NCI-H1105 (cell line): ENCODE data around the gene TSPAN4.

Source experiments
- DNase-seq: peaks from one replicate; lab custom pipeline; 2025; lab: John Stamatoyannopoulos, UW

The TSPAN4 gene

DNA sequence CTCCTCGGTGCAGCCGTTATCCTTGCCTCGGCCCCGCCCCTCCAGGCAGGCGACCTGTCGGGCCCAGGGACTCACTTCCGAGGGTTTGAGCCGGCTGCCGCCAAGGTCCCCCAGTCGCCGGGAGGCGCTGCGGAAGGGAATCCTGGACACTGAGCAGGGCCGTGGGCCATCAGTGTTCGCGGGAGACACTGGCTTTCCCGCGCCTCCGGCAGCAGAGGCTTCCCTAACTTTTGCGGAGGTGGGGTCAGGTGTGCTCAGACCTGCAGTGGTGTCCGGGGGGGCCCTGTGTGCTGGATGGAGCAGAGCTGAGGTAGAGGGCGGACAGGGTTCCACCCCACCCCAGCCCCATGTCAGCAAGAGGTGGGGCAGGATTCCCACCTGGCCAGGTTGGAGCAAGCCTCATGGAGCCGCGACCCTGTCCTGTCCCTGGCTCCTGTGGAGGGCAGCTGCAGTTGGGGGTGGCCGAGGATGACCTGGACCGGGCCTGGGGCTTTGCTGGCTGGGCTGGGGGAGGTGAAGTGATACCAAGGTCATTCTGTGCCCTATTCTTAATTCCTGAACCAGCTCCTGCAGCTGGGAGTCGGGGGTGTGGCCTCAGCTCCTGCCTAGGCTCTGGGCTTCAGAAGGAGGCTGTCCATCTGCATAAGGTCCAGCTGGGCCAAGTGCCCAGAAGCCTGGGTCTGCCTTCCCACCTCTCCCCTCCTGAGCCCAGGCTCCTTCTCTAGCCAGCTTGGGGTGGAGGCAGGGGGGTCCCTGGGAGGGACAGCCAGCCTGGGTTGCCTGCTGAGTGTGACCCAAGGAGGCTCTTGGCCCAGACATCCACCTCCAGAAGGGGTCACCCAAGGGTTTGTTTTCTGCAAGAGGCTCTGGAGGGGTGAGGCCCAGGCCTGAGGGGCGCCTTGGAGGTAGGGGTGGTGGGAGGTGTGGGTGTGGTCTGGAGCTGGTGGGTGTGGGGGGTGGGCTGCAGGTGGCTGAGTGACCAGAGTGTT, 8.4 kb downstream of the TSPAN4 start:
- peak; percentile 25 for DNase-seq

DNA sequence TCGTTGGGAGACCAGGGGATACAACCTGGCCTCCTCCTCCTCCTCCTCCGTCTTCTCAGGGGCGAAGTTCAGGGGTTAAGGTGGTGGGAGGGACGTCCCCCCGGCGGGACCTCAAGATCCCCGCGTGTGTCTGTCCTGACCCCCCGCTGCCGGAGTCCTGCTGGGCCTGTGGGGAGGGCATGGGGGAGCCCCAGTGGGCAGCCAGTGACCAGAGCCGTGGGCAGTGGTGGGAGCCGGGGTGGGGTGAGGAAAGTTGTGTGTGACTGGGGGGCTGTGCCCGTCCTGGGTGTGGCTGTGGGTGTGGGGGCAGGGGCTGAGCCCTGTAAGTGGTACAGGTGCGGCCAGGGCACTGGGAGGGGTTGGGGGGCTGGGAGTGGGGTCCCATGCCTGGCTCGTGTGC, 10.1 kb downstream of the TSPAN4 start:
- no peak for DNase-seq

DNA sequence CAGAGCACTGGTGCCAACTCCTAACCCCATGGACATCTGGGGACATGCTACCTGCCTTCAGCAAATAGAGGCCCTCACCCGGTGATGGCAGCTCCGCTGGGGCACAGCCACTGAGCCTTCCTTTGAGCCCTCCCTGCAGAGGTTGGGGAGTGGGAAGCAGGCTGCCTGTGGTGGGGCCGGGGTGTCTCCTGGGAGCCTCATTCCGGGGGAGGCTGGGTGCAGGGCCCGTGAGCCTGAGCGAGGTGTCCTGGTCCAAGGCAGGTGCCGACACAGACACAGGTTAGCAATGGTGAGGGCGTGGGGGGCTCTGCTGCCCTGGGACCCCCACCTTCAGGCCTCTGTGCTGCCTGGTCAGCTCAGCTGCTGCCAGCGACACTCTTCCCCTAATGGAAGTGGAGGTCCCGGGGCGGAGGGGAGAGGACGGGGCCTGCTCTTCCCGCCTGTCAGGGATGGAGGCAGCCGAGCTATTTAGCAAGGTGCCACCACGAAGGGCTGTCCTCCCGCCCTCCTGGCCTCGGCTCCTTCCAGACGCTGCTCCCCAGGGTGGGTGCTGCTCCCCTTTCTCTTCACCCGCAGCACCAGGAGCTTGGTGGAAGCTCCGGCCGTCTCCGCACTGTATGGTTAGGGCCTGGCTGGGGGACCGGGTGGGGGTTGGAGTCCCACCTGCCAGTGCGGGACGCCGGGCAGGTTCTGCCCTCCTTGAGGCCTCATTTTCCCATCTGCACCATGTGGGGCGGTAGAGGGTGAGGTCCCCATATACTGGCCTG, 11.2 kb downstream of the TSPAN4 start:
- DNase-seq = no peak

DNA sequence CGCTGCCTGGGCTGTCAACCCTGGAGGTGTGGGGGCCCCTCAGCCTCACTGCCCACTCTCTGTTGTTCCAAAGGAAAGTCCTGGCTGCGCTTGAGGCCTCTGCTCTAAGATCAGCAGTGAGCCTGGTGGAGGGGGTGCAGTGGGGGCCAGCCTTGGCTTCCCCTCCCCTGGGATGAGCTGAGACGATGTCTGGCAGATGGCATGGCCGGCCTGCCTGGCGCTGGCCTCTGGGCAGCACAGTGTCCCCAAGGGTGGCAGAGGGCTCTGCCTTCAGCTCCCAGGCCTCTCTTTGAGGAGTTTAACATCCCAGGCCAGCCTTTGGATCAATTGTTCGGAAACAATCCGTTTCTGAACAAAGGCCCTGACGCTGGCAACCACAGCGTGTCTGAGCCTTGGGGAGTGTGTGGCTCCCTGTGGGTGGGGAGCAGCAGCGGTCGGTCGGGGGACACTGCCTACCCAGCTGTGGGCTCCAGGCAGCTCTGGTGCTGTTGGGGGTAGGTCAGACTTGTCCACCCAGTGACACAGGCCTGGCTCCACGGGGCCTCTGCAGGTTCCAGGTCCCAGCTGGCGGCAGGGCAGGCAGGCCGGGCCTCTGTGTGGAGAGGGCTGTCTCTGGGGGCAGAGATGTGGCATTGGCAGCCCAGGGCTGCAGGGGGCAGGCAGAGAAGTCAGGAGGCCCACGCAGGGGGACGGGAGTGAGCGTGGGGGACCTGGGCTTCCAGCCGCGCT, 12.1 kb downstream of the TSPAN4 start:
- DNase-seq = no peak

DNA sequence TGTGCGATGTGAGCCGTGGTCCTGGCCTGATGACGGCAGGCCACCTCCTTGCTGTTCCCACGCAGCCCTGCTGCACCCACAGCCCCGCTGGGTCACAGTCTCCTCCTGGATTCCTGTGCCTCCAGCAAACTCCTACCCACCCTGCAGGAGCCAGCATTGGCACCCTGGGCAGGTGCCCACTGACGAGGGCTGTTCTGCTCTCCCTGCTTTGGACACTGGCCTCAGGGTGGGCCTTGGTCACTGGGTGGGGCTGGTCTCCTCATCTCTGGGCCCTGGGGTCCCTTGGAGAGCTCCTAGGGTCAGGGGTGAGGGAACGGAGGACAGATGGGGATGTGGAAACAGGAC, 12.7 kb downstream of the TSPAN4 start:
- DNase-seq = no peak

DNA sequence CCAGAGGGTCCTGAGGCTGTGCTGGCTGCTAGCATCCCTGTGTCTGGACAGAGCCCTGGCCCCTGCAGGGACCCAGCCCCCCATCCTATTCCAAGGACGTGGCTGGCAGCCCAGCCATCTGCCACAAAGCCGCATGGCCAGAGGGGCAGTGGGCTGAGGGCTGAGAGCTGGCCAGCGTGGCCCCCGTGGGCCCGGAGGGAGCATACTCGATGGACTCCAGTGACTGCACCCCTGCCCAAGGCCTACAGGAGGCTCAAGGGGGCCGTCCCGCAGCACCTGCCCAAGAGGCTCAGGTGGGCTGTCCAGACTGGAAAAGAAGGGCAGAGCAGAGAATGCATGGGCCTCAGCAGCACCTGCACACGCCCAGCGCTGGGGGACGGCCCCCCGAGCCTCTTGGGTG, 13.1 kb downstream of the TSPAN4 start:
- DNase-seq = no peak

DNA sequence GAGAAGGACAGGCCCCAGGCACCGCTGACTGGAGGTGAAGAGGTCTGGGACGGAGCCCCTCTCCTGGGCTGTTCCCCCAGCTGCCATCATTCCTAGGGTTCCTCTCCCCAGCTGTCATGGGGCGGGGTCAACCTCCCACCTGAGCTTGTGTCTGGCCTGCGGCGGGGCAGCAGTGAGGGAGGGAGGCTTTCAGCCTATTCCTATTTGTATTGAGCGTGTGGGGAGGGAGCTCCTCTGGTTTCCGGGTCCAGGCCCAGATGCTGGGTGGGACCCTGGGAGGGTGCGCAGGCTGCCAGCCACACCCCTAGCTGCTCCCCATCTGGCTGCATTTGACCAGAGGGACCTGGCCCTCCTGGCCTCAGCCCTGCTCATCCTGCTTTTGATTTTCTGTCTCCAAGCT, 13.7 kb downstream of the TSPAN4 start:
- DNase-seq = no peak

DNA sequence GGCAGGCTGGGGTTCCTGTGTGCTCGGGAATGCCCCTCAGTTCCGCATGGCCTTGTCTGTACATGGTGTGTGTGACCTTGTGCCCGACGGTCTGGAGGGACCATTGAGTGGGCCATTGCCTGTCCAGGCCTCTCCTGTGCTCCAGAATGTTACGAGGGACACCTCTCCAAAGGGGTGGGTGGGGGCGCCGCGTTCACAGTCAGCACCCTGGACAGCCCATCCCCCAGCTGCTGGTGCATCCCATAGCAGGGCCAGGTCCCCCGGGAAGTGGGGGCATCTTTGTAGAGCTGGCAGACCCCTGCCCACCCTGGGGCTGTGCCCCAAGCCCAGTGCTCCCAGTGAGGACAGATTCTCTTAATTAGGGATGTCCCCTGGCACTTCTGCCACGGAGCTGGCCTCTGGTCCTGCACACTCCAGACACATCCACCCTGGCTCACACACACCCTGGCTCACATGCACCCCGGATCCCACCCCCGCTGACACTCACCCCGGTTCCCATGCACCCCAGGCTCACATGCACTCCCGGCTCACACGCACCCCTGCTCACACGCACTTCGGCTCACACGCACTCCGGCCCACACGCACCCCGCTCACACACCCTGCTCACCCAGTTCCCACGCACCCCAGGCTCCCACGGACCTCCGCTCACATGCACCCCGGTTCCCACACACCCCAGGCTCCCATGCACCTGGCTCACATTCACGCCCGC, 15.6 kb downstream of the TSPAN4 start:
- DNase-seq = no peak

DNA sequence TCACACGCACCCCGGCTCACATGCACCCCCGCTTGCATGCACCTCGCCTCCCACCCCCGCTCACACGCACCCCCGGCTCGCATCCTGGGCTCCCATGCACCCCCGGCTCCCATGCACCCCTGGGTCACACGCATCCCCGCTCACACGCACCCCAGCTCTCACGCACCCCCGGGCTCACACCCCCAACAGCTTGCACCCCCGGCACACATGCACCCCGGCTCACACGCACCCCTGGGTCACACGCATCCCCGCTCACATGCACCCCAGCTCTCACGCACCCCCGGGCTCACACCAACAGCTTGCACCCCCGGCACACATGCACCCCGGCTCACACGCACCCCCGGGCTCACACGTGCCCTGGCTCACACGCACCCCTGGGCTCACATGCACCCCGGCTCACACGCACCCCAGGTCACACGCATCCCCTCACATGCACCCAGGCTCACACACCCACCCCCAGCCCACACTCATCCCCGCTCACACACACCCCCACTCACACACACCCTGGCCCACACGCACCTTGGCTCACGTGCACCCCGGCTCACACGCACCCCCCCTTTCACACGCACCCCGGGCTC, 16.2 kb downstream of the TSPAN4 start:
- no peak for DNase-seq

DNA sequence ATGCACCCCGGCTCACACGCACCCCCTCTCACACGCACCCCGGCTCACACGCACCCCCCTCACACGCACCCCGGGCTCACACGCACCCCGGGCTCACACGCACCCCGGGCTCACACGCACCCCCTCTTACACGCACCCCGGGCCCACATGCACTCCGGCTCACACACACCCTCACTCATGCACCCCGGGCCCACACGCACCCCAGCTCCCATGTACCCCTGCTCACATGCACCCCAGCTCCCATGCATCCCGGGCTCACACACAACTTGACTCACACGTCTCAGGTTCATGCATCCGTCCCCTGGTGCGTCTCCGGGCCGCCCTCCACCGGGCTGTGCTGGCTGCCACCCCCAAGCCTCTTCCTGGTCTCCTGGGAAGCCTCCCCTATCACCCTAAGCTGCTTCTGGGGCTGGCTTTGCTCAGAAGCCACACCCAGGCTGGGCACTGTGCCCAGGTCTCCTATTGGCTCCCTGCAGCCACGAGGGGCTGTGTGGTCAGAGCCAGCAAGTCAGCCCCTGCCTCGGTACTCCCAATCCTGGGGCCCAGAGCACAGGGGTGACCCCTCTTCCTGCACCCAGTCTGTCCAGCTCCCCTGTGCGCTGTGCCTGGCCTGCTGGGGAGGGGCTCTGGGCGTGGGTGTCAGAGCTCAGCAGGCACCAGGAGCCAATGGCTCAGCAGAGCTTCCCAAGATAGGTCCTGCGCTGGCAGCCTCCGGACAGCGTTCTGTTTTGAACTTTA, 16.9 kb downstream of the TSPAN4 start:
- peak; percentile 88 for DNase-seq

DNA sequence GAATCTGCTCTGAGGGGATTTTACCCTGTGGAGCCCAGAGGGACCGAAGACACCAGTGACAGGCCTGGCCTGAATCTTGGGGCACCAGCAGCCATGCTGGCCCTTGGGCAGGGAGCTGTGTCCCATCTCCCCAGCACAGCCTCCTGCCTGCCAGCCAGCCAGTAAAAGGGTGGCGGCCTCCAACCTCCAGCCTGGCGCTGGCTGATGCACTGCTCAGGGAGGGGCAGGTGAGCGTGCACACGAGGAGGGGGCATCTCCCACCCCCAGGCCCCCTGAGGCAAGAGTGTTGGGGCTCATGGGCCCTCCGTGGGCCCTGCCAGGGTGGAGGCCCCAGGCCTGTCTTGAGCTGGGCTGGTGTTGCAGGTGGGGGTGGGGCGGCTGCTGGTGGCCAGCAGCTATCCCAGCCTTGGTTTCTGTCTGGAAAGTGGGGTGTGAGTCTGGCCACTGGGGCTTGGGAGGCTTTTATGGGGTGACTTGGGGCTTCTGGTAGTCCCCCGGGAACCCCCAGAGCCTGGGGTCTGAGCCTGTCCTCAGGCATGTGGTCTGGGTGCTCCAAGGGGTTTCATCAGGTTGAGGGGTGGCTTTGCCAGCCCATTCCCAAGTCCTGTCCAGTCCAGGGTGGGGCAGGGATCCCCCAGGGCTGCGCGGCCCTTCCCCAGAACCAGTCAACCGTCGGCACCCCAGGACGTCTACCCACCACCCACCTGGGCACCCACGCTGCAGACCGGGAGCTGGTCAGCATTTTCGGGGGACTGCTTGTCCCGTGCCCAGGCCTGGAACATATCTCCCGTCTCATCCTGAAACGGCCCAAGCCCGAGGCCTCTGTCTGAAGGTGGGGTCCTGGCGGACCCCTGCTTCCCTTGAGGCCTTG, 17.8 kb downstream of the TSPAN4 start:
- DNase-seq = no peak

DNA sequence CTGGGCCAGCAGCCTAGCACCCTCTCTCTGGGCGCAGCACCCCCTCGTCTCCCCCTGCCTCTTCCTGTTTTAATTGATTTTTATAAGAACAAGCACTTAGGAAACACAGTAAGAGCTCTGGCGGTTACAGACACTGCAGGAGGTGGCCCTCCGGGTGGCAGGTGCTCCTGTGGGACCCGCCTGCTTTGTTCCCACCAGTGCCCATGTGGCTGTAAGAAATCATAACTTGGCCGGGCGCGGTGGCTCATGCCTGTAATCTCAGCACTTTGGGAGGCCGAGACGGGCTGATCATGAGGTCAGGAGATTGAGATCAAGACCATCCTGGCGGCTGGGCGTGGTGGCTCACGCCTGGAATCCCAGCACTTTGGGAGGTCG, 18.4 kb downstream of the TSPAN4 start:
- no peak for DNase-seq

DNA sequence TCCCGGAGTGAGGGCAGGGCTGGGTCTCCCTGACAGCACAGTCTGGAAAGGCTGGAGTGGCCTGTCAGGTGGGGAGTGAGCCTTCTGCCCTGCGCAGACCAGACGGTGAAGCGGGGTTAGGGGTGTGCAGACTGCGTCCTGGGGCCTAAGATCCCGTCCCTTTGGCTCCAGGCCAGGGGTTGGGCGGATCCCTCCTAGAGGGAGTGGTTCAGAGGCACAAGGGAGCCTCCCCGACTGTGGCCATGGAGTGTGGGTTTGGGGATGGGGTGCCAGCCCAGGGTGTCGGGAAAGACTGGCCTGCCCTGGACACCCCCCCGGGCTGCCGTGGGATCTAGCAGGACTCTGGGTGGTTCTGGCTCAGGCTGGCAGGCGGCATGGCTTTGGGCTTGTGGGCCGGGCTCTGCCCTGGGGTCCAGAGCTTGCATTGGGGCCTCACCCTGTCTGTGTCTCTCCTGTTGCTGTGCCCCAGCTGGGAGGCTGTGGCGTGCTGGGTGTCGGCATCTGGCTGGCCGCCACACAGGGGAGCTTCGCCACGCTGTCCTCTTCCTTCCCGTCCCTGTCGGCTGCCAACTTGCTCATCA, 19.5 kb downstream of the TSPAN4 start:
- no peak for DNase-seq

DNA sequence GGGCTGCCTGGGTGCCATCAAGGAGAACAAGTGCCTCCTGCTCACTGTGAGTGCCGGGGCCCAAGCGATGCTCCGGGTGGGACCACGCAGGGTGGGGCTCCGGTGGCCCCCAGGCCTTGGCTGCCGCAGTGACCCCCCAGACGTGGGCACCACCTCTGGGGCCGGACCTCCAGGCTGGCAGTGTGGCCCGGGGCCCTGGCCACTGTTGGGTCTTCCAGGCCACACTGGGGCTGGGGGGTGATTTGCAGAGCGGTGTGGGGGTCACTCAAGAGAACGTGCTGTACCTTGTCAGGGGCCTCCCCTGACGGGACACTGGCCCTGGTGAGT, 20.0 kb downstream of the TSPAN4 start:
- no peak for DNase-seq

DNA sequence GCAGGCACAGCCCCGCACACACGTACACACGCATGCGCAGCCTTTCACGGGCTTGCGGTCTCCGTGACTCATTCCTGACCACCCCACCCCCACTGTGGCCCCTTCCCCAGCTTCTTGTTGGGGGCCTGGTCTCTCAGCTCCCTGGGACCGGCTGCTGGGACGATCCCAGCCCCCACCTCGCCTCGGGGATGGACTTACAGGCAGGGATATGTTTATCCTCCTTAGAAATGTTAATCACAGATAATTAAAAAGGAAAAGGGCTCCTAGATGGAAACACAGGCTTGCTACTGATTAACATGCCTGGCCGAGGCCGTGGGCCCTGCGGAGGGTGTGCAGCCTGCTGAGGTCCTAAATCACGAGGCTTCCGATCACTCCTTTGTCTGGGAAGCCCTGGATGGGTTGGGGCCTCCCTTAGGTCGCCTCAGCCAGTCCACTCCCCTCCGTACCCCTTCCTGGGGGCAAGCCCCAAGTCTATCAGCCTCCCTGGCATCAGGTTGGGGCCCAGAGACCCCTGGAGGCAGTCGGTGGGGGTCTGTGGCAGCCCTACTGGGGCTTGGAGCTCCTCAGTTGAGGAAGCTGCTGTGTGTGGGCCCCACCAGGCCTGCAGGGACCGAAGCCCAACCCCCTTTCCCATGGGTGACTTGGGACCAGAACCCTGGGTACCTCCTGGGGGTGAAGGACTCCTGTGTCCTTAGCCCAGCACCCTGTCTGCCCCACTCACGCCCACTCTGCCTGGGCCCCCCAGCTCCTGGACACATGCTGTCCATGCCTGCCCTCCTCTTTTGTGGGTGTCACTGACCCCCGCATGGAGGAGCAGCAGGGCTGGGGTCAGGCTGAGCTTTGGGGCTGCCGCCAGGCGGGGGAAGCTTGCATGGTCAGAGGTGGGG, 20.6 kb downstream of the TSPAN4 start:
- DNase-seq = no peak

DNA sequence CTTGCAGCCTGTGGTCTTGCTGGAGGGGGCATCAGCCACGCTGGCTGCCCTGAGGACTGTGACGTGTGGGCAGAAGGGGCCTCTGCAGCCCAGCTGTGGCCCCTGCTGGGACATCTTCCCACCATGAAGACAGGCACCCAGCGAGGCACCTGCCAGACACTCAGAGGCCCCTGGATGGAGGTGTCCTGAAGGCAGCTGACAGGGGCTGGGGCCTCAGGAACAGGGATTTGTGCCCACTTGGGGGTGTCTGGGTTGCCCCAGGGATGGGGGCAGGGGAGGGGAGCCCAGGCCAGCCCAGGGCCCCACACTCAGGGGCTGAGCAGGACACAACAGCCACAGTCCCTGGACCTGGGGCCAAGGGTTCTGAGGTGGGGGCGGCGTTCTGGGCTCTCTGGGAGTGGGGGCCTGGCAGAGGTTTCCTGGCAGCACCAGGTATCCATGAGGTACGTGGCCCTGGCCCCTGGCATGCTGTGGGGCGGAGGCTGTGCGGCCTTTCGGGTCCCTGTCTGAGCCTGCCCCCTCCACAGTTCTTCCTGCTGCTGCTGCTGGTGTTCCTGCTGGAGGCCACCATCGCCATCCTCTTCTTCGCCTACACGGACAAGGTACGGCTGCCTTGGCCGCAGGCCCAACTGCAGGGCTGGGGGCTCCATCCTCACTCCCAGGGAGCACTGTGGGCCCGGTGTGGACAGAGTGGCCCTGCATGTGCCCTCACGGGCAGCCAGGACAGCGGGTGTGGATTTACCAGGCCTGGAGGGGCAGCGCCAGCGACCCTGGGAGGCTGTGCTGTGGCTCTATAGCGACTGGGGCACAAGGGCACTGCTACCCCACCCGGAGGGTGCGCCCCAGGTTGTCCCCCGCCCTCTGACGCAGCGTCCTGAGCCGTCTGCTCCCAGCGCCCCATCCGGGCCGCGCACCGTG, 21.5 kb downstream of the TSPAN4 start:
- no peak for DNase-seq

DNA sequence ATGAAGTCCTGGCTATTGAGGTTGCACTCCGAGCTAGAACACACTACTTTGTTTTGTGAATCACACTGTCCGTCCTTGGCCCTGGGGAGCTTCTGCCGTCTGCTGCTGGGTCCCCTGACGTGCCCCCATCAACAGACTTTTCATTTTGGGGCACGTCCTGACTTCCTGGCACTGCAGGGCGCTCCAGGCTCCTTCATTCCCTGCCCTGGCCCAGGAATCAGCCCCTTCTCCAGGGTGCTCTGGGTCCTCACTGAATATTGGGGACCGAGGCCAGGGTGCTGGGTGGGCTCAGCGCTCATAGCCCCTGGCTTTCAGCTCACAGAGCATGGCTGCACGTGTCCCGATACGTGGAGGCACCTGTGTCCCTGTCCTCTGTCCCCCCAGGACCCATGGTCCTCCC, 22.2 kb downstream of the TSPAN4 start:
- no peak for DNase-seq
